Upper lobe of left lung (tissue), 6 donors: ENCODE data around the gene ELOVL5. TPM values are rescaled to one million over a fixed set of nuclear protein-coding genes. Genes with fewer than 3 reads are reported as not detected.

ENCODE experiments used
- small RNA-seq, 4 donors: library from RNA; depleted of rRNA; stranded (forward); fragments of <200 nt; gene quantifications; one replicate each; pipeline ENCODE3, GENCODE V24; 2016
- total RNA-seq, 6 donors: library from RNA; depleted of rRNA in 4 of 6; stranded (reverse); fragments of >200 nt in 4 of 6; gene quantifications; one replicate each; pipeline versions ENCODE4 v1.1.0 to v1.2.1, GENCODE V29; 2016 to 2021
- donor health status: DM: no; HTN: no; CAD: no; lungs with moderate emphysema.
- donor health status: DM: no; HTN: yes; CAD: no; lungs with severe emphysema.

The ELOVL5 gene
- total RNA-seq, 6 donors from 2014 or later: 67.1 to 132 (median 81.2) TPM

Small RNAs within 50 kb of the gene (small RNA-seq; reads per million reads assigned to genes)
- gene MIR5685 (0 to 0.07 (median 0) reads per million in 4 donors), gene RNU1-136P (0 to 0.13 (median 0.03) reads per million in 4 donors)

Other genes with a start within 250 kb of the ELOVL5 start
- under 1 TPM in 2 of 6 donors, not detected in 4; 0.20 to 0.22 TPM for gene GCM1, start 200.1 kb downstream of the ELOVL5 start, total RNA-seq
- gene GCLC, start 196.2 kb upstream of the ELOVL5 start, total RNA-seq: 10 to 100 TPM; 21.9 to 60.2 (median 27.2) TPM